Central memory CD8-positive, alpha-beta T cell (primary cell): ENCODE measurements around the gene MAPK1.
"Not testable (repeated sequence)": the region's sequence is repeated elsewhere in the genome, so short reads cannot be mapped to it uniquely, and the experiment has no call there.

Experiments
- ATAC-seq: fragments of 150-1000 bp; cut with Tn5 transposase; replicated peaks from 2 replicates; pipeline ENCODE4 v1.10.0; 2022; ENCODE audit warnings: mild to moderate bottlenecking, moderate FRiP score, moderate number of reproducible peaks; ENCODE audit not compliant: poor library complexity, severe bottlenecking; ENCODE audit errors: extremely low read depth
- DNase-seq, 2 donors: peaks; one replicate each; pipeline ENCODE4 v3.0.0; 2021; ENCODE audit warnings: low spot score in 2 of 2
- H3K27ac Mint-ChIP-seq: one replicate; pipeline ENCODE4 v1.8.0; 2022; ENCODE audit warnings: low read depth, mild to moderate bottlenecking, moderate library complexity, mixed read lengths
- H3K27me3 Mint-ChIP-seq: one replicate; pipeline ENCODE4 v1.8.0; 2022; ENCODE audit warnings: mixed read lengths
- H3K36me3 Mint-ChIP-seq: one replicate; pipeline ENCODE4 v1.8.0; 2022; ENCODE audit warnings: mild to moderate bottlenecking, moderate library complexity, mixed read lengths; ENCODE audit not compliant: insufficient read depth
- H3K4me1 Mint-ChIP-seq: one replicate; pipeline ENCODE4 v1.8.0; 2022; ENCODE audit warnings: mixed read lengths
- H3K4me3 Mint-ChIP-seq: one replicate; pipeline ENCODE4 v1.8.0; 2022; ENCODE audit warnings: mild to moderate bottlenecking, moderate library complexity, mixed read lengths
- H3K9me3 Mint-ChIP-seq: one replicate; pipeline ENCODE4 v1.8.0; 2022; ENCODE audit warnings: mixed read lengths

MAPK1 gene

DNA sequence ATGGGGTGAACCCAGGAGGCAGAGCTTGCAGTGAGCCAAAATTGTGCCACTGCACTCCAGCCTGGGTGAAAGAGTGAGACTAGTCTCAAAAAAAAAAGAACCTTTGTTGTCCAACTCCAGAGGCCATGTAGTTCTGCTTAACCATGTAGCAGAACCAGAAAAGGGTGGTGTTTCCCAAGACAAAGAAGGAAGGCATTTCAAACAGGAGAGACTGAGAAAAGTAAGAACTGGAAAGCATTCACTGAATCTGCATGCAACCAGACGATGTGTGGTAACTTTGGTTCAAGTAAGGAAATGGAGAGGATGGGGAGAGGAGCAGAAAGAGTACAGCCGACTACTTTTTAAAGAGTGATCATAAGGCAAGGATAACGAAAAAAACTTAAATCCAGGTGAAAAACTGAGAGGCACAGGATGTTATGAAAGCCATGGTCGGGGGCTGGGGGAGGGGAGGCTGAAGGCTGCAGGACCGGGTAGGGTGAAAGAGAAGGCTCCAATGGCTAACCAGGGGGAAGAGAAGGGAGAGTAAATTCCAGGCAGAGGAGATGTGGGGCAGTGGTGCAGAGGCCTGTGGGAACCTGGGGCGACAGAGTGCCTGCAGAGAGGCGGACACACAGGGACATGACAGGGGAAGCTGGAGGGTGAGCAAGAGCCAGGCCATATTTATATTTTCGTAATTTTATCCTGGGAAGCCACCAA is 48.8 kb downstream of the MAPK1 start:
- H3K4me3 Mint-ChIP-seq = peak overlapping the region; percentile 75
- peaks cover 78% of the 10 kb centered on the region for H3K4me1 Mint-ChIP-seq
- peak overlapping the region; percentile 98 for H3K27ac Mint-ChIP-seq
- H3K27me3 Mint-ChIP-seq = no peaks in the 10 kb centered on the region
- DNase-seq (no peak), ATAC-seq (no peak)
- no peaks in the 10 kb centered on the region for H3K9me3 Mint-ChIP-seq
- peaks cover 12% of the 10 kb centered on the region for H3K36me3 Mint-ChIP-seq

DNA sequence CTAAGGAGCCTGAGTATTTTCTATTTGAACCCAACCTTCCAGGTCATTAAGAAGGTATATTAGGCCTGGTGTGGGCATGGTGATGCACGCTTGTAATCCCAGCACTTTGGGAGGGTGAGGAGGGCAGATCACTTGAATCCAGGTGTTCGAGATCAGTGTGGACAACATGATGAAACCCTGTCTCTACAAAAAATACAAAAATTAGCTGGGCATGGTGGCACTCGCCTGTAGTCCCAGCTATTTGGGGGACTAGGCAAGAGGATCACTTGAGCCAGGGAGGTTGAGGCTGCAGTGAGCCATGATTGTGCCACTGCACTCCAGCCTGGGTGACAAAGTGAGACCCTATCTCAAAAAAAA is 50.0 kb downstream of the MAPK1 start:
- H3K36me3 Mint-ChIP-seq = peaks cover 14% of the 10 kb centered on the region
- peak overlapping the region; percentile 75 for H3K4me3 Mint-ChIP-seq
- H3K27ac Mint-ChIP-seq = peak overlapping the region; percentile 98
- H3K9me3 Mint-ChIP-seq, H3K27me3 Mint-ChIP-seq, DNase-seq, ATAC-seq: not testable (repeated sequence)
- peaks cover 75% of the 10 kb centered on the region for H3K4me1 Mint-ChIP-seq

- no peaks in the 10 kb centered on the region for H3K27me3 Mint-ChIP-seq
- H3K9me3 Mint-ChIP-seq = no peaks in the 10 kb centered on the region
- H3K36me3 Mint-ChIP-seq = peaks cover 14% of the 10 kb centered on the region
- H3K4me1 Mint-ChIP-seq = peaks cover 70% of the 10 kb centered on the region
- DNase-seq = peak in 1 of 2 donors; percentile 38
- peak; percentile 99 for ATAC-seq
- H3K4me3 Mint-ChIP-seq = peak overlapping the region; percentile 75
- peak overlapping the region; percentile 98 for H3K27ac Mint-ChIP-seq
Measured at GRCh38 chr22:21816787-21817496, 50.5 kb downstream of the MAPK1 start.

- H3K4me1 Mint-ChIP-seq = peaks cover 67% of the 10 kb centered on the region
- no peak for DNase-seq
- H3K4me3 Mint-ChIP-seq = peak overlapping the region; percentile 75
- no peak for ATAC-seq
- H3K27me3 Mint-ChIP-seq = no peaks in the 10 kb centered on the region
- peak overlapping the region; percentile 98 for H3K27ac Mint-ChIP-seq
- H3K9me3 Mint-ChIP-seq = no peaks in the 10 kb centered on the region
- H3K36me3 Mint-ChIP-seq = peaks cover 14% of the 10 kb centered on the region
Measured at GRCh38 chr22:21816472-21816786, 51.0 kb downstream of the MAPK1 start.

- Mint-ChIP-seq H3K27ac (peak overlapping the region; percentile 98), H3K4me1 (peaks cover 63% of the 10 kb centered on the region), H3K27me3 (no peaks in the 10 kb centered on the region), H3K4me3 (peak overlapping the region; percentile 75), H3K9me3 (no peaks in the 10 kb centered on the region), H3K36me3 (peaks cover 14% of the 10 kb centered on the region)
- DNase-seq = no peak
- no peak for ATAC-seq
Measured at GRCh38 chr22:21815958-21816357, 51.5 kb downstream of the MAPK1 start.

DNA sequence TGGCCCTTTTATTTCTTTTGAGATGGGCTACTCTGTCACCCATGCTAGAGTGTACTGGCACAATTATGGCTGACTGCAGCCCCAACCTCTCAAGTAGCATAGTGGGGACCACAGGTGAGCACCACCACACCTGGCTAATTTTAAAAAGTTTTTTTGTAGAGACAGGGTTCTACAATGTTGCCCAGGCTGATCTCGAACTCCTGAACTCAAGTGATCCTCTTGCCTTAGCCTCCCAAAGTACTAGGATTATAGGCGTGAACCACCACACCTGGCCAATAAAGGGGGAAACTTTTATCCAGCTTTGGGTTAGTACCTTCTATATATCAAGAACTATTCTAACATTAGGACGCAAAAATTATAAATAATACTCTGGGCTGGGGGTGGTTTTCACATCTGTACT is 52.1 kb downstream of the MAPK1 start:
- DNase-seq = no peak
- Mint-ChIP-seq H3K27ac (peak overlapping the region; percentile 98), H3K9me3 (no peaks in the 10 kb centered on the region), H3K36me3 (peaks cover 14% of the 10 kb centered on the region), H3K27me3 (no peaks in the 10 kb centered on the region), H3K4me3 (no peak overlapping the region), H3K4me1 (peaks cover 61% of the 10 kb centered on the region)
- no peak for ATAC-seq

DNA sequence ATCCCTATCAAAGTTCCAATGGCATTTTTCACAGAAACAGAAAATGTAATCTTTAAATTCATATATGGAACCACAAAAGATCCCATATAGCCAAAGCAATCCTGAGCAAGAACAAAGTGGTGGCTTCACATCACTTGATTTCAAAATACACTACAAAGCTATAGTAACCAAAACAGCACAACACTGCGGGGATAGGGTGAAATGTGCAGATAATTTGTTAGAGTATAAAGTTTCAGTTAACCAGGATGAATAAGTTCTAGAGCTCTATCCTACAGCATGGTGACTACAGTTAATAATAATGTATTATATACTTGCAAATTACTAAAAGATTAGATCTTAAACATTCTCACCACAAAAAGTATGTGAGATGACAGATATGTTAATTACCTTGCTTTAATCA is 55.5 kb downstream of the MAPK1 start:
- no peak overlapping the region for H3K27ac Mint-ChIP-seq
- ATAC-seq (no peak), DNase-seq (no peak)
- peaks cover 51% of the 10 kb centered on the region for H3K4me1 Mint-ChIP-seq
- H3K9me3 Mint-ChIP-seq = no peaks in the 10 kb centered on the region
- peaks cover 16% of the 10 kb centered on the region for H3K36me3 Mint-ChIP-seq
- H3K27me3 Mint-ChIP-seq = no peaks in the 10 kb centered on the region
- H3K4me3 Mint-ChIP-seq = no peak overlapping the region

- H3K4me1 Mint-ChIP-seq = peaks cover 37% of the 10 kb centered on the region
- peaks cover 41% of the 10 kb centered on the region for H3K36me3 Mint-ChIP-seq
- H3K4me3 Mint-ChIP-seq = no peak overlapping the region
- H3K27ac Mint-ChIP-seq = peak overlapping the region; percentile 76
- no peaks in the 10 kb centered on the region for H3K9me3 Mint-ChIP-seq
- no peak for DNase-seq
- no peak for ATAC-seq
- H3K27me3 Mint-ChIP-seq = no peaks in the 10 kb centered on the region
Measured at GRCh38 chr22:21807544-21808529, 59.6 kb downstream of the MAPK1 start.

DNA sequence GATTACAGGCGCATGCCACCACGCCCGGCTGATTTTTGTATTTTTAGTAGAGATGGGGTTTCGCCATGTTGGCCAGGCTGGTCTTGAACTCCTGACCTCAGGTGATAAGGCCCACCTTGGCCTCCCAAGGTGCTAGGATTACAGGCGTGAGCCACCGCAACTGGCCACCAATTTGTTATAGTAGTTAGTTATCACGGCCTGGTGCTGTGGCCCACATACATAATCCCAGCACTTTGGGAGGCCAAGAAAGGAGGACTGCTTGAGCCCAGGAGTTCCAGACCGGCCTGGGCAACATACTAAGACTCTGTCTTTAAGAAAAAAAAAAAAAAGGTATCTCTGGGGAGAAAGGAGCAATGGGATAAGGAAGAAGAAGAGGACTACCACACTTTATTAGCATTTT is 62.1 kb downstream of the MAPK1 start:
- not testable (repeated sequence) for H3K27me3 Mint-ChIP-seq, H3K4me3 Mint-ChIP-seq, H3K9me3 Mint-ChIP-seq, ATAC-seq, DNase-seq, H3K27ac Mint-ChIP-seq
- Mint-ChIP-seq H3K36me3 (peaks cover 59% of the 10 kb centered on the region), H3K4me1 (peaks cover 44% of the 10 kb centered on the region)

GRCh38 chr22:21803811-21804249 is 63.6 kb downstream of the MAPK1 start:
- H3K4me3 Mint-ChIP-seq = no peak overlapping the region
- ATAC-seq (no peak), DNase-seq (no peak)
- no peaks in the 10 kb centered on the region for H3K27me3 Mint-ChIP-seq
- H3K27ac Mint-ChIP-seq = peak overlapping the region; percentile 46
- H3K9me3 Mint-ChIP-seq = no peaks in the 10 kb centered on the region
- H3K36me3 Mint-ChIP-seq = peaks cover 62% of the 10 kb centered on the region
- peaks cover 38% of the 10 kb centered on the region for H3K4me1 Mint-ChIP-seq

- Mint-ChIP-seq H3K9me3 (no peaks in the 10 kb centered on the region), H3K4me1 (peaks cover 32% of the 10 kb centered on the region), H3K27ac (peak overlapping the region; percentile 15), H3K36me3 (peaks cover 68% of the 10 kb centered on the region), H3K4me3 (no peak overlapping the region), H3K27me3 (no peaks in the 10 kb centered on the region)
- DNase-seq (no peak), ATAC-seq (no peak)
Measured at GRCh38 chr22:21802673-21803072, 64.8 kb downstream of the MAPK1 start.

DNA sequence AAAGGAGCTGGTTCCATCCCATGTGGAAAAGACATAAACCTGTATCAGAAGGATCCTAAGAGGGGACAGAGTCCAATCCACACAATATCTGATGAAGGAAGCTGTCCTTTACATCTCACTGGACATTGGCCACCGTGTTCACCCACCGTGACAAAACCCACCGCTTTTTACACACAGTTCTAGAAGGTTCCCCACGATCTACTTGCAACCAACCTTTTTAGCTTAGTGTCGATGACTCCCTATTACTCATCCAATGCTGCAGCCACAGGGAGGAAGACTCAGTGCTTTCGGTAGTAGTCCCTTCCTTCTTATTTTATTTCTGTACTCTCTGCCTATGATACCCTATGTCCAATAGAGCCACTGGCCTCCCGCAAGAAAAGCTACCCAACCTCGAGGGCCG is 65.4 kb downstream of the MAPK1 start:
- H3K27ac Mint-ChIP-seq = peak overlapping the region; percentile 15
- DNase-seq = no peak
- peaks cover 63% of the 10 kb centered on the region for H3K36me3 Mint-ChIP-seq
- ATAC-seq = no peak
- no peak overlapping the region for H3K4me3 Mint-ChIP-seq
- H3K27me3 Mint-ChIP-seq = no peaks in the 10 kb centered on the region
- H3K9me3 Mint-ChIP-seq = no peaks in the 10 kb centered on the region
- peaks cover 25% of the 10 kb centered on the region for H3K4me1 Mint-ChIP-seq
